Measurements from ENCODE around the gene NOSIP. TPM values are rescaled to one million over a fixed set of nuclear protein-coding genes. Genes with fewer than 3 reads are reported as not detected.

Gene NOSIP
- total and polyA plus RNA-seq, 10 of the 15 experiments (the other 5 are each of a cell fraction or from before 2014, with no cell fraction given), result 7.2 to 85.5 (median 48.4) TPM

DNA sequence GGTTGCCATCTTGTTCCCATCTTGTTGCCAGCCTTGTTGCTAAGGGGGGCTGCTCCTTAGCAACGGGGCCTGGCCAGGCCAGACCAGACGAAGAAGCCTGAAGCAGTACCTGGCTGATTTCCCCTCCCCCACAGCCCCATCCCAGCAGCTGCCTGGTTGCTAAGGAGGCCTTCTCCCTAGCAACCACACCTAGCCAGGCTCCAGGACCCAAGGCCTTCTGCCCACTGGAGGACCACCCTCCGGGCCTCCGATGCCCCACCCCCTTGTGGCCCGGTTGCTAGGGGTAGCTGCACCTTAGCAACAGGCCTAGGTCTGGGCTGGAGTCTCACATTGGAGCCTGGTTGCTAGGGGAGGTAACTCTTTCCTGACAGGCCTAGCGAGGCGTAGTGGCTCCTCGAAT lies 4.7 kb upstream of the NOSIP start:
- FAIRE-seq, result no peak

DNA sequence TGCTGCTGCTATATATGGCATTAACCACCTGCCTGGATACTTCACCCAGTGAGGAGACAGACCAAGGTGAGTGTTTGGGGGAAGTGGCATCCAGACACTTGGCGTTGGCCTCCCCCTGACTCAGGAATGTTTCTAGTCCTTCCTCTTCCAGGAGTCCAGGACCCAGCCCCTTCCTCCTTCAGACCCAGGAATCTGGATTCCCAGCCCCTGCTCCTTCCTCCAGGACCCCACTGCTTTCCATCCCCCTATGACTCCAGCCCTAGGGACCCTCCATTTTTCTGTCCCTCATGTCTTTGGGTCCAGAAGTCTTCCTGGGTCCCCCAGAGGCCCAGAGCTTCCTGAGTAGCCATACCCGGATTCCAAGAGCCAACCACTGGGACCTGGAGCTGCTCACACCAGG lies 2.9 kb upstream of the NOSIP start:
- DNase-seq (ENCODE audit: low read depth, low spot score), result no peak
- no TSS peak for BruUV-seq (replicated peaks)
- CTCF ChIA-PET, result interaction anchor here (1.1 kb wide), 2 partner anchors 57 to 92 kb away, joined by 4 to 5 read pairs; partner anchors contain the start of gene RRAS
- TF ChIP-seq STAT1 (conservative IDR thresholded peaks at IDR 0.05), result no peak
- TF ChIP-seq YY1 (IDR thresholded peaks at IDR 0.05; ENCODE audit: low read depth, low read length), result no peak
- TF ChIP-seq, protein P1, sequence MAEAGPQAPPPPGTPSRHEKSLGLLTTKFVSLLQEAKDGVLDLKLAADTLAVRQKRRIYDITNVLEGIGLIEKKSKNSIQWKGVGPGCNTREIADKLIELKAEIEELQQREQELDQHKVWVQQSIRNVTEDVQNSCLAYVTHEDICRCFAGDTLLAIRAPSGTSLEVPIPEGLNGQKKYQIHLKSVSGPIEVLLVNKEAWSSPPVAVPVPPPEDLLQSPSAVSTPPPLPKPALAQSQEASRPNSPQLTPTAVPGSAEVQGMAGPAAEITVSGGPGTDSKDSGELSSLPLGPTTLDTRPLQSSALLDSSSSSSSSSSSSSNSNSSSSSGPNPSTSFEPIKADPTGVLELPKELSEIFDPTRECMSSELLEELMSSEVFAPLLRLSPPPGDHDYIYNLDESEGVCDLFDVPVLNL (IDR thresholded peaks at IDR 0.05; ENCODE audit: low read depth, low read length), result no peak
- no peak for TF ChIP-seq NR2F1 (conservative IDR thresholded peaks at IDR 0.05)
- TF ChIP-seq CBX3 (IDR thresholded peaks at IDR 0.05; ENCODE audit: borderline replicate concordance, low read depth), result no peak
- TF ChIP-seq ZBED1 (IDR thresholded peaks at IDR 0.05; ENCODE audit: borderline replicate concordance), result no peak
- TF ChIP-seq, protein P2, sequence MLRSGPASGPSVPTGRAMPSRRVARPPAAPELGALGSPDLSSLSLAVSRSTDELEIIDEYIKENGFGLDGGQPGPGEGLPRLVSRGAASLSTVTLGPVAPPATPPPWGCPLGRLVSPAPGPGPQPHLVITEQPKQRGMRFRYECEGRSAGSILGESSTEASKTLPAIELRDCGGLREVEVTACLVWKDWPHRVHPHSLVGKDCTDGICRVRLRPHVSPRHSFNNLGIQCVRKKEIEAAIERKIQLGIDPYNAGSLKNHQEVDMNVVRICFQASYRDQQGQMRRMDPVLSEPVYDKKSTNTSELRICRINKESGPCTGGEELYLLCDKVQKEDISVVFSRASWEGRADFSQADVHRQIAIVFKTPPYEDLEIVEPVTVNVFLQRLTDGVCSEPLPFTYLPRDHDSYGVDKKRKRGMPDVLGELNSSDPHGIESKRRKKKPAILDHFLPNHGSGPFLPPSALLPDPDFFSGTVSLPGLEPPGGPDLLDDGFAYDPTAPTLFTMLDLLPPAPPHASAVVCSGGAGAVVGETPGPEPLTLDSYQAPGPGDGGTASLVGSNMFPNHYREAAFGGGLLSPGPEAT (IDR thresholded peaks at IDR 0.05; ENCODE audit: low read depth), result no peak
- TF ChIP-seq POLR2AphosphoS2 (IDR thresholded peaks at IDR 0.05; ENCODE audit: low read depth, low read length), result no peak
- TF ChIP-seq KDM1A (IDR thresholded peaks at IDR 0.05; ENCODE audit: borderline replicate concordance), result no peak
- TF ChIP-seq RELA (IDR thresholded peaks at IDR 0.05; ENCODE audit: borderline replicate concordance, partially characterized antibody), result no peak
- no peak for TF ChIP-seq CHD1 (IDR thresholded peaks at IDR 0.05; ENCODE audit: low read depth, low read length)
- no peak for TF ChIP-seq HDAC6 (IDR thresholded peaks at IDR 0.05; ENCODE audit: unreplicated experiment)
- no peak for TF ChIP-seq NR2C1 (IDR thresholded peaks at IDR 0.05)
- WGBS (ENCODE audit: insufficient coverage, insufficient replicate concordance, low lambda C conversion rate, missing lambda C conversion rate), result 0% methylated on average over 2 of the region's 2 CpGs
- no peak overlapping the region for H2AFZ ChIP-seq (ENCODE audit: control insufficient read depth, low read depth, low read length)
- H4K20me1 ChIP-seq (ENCODE audit: control insufficient read depth, insufficient read depth), result no peaks in the 10 kb centered on the region
- SMC1A ChIA-PET (ENCODE audit: uncharacterized antibody, unreplicated experiment), result interaction anchor here (1.1 kb wide), 1 partner anchor 10 kb away, joined by 3 read pairs; no protein-coding TSS in a partner anchor
- POLR2A ChIA-PET, result interaction anchor here (0.6 to 0.8 kb wide), 2 partner anchors 93 to 802 kb away, joined by 3 to 4 read pairs; partner anchors contain the start of gene PRMT1
- H3K4me1 ChIP-seq (ENCODE audit: control insufficient read depth, insufficient read depth, low read length), result peaks cover 7% of the 10 kb centered on the region; the same call in 1 of the 2 replicates
- intact Hi-C loops (cut with micrococcal nuclease; ENCODE audit: unreplicated experiment), result no loop called here
- H3K79me2 ChIP-seq (ENCODE audit: control insufficient read depth, insufficient read depth, low read length), result peaks cover 15% of the 10 kb centered on the region
- no peaks in the 10 kb centered on the region for H3K9me3 ChIP-seq (replicated peaks; ENCODE audit: control insufficient read depth, insufficient read depth, low read length)
- H3K27ac ChIP-seq (ENCODE audit: control insufficient read depth, insufficient read depth), result no peak overlapping the region
- ATAC-seq, result no peak
- no peak overlapping the region for H3K9ac ChIP-seq (ENCODE audit: control insufficient read depth, insufficient read depth, low read length)
- H3K27me3 ChIP-seq (replicated peaks in 1 of 2; ENCODE audit: control insufficient read depth in 2 of 2, insufficient read depth in 2 of 2, low read length in 1 of 2), result no peaks in the 10 kb centered on the region
- RAD21 ChIA-PET (ENCODE audit: unreplicated experiment), result no interaction called here
- no peak overlapping the region for H3K4me3 ChIP-seq
- no peaks in the 10 kb centered on the region for H3K36me3 ChIP-seq (ENCODE audit: control insufficient read depth in 2 of 2, insufficient read depth in 2 of 2, low read length in 1 of 2)
- in situ Hi-C loops (cut with MboI), result no loop called here
- no peak overlapping the region for H3K4me2 ChIP-seq (ENCODE audit: control insufficient read depth, insufficient read depth)
- FAIRE-seq, result no peak

More for the DNA sequence above, 4.7 kb upstream of the NOSIP start:
- no peak for DNase-seq (ENCODE audit: low read depth, low spot score)
- H2AFZ ChIP-seq (ENCODE audit: control insufficient read depth, low read depth, low read length), result no peak overlapping the region
- ChIA-PET POLR2A (interaction anchor here (0.5 kb wide), 1 partner anchor 27 kb away, joined by 6 read pairs; no protein-coding TSS in a partner anchor), CTCF (no interaction called here), RAD21 (ENCODE audit: unreplicated experiment) (no interaction called here), SMC1A (ENCODE audit: uncharacterized antibody, unreplicated experiment) (no interaction called here)
- H3K9me3 ChIP-seq (replicated peaks; ENCODE audit: control insufficient read depth, insufficient read depth, low read length), result no peaks in the 10 kb centered on the region
- TF ChIP-seq TCF7 (IDR thresholded peaks at IDR 0.05; ENCODE audit: borderline replicate concordance), result no peak
- TF ChIP-seq BMI1 (IDR thresholded peaks at IDR 0.05; ENCODE audit: borderline replicate concordance), result 0 out of 2 replicates have a peak, but pooled peaks have one; percentile 46
- H3K27me3 ChIP-seq (replicated peaks in 1 of 2; ENCODE audit: control insufficient read depth in 2 of 2, insufficient read depth in 2 of 2, low read length in 1 of 2), result no peaks in the 10 kb centered on the region
- BruUV-seq (replicated peaks), result no TSS peak
- H3K36me3 ChIP-seq (ENCODE audit: control insufficient read depth in 2 of 2, insufficient read depth in 2 of 2, low read length in 1 of 2), result no peaks in the 10 kb centered on the region
- no peak overlapping the region for H3K4me2 ChIP-seq (ENCODE audit: control insufficient read depth, insufficient read depth)
- H4K20me1 ChIP-seq (ENCODE audit: control insufficient read depth, insufficient read depth), result no peaks in the 10 kb centered on the region
- no peak overlapping the region for H3K4me3 ChIP-seq
- no peak overlapping the region for H3K27ac ChIP-seq (ENCODE audit: control insufficient read depth, insufficient read depth)
- intact Hi-C loops (cut with micrococcal nuclease; ENCODE audit: unreplicated experiment), result no loop called here
- no peak for ATAC-seq
- WGBS (ENCODE audit: insufficient coverage, insufficient replicate concordance, low lambda C conversion rate, missing lambda C conversion rate), result 50% methylated on average over 8 of the region's 8 CpGs
- peaks cover 14% of the 10 kb centered on the region for H3K4me1 ChIP-seq (ENCODE audit: control insufficient read depth, insufficient read depth, low read length)
- H3K9ac ChIP-seq (ENCODE audit: control insufficient read depth, insufficient read depth, low read length), result no peak overlapping the region
- in situ Hi-C loops (cut with MboI), result no loop called here
- H3K79me2 ChIP-seq (ENCODE audit: control insufficient read depth, insufficient read depth, low read length), result peaks cover 3% of the 10 kb centered on the region

Measured in GM12878 (cell line).